MM.1S (cell line): ENCODE data around the gene NBEA.

ENCODE experiments used
- CTCF ChIP-seq: fragments of 300-600 bp; sonication (generic); IDR thresholded peaks from 2 replicates; pipeline ENCODE4 v1.5.1; 2016; ENCODE audit warnings: antibody characterized with exemption, low read length, mixed read lengths
- EZH2 ChIP-seq: fragments of 300-600 bp; sonication (generic); optimal IDR thresholded peaks from 2 replicates; pipeline ENCODE3; 2017; ENCODE audit warnings: low read depth, mild to moderate bottlenecking, antibody characterized with exemption, low read length, mixed read lengths
- EZH2phosphoT487 ChIP-seq: fragments of 300-600 bp; sonication (generic); IDR thresholded peaks from 2 replicates; pipeline ENCODE4 v1.6.1; 2018; ENCODE audit warnings: antibody characterized with exemption, low read length

GRCh38 chr13:35131471-35131870 lies 189.4 kb downstream of the NBEA start:
- TF ChIP-seq CTCF (no peak), EZH2phosphoT487 (no peak), EZH2 (no peak)
